IPS-15b (cell line): Measurements from ENCODE around the gene CACNA1B.

Experiments used
- H3K27me3 ChIP-seq: one replicate; pipeline ENCODE4 v1.6.1; 2013; ENCODE audit warnings: low read length; ENCODE audit not compliant: control insufficient read depth, insufficient read depth
- H3K36me3 ChIP-seq: one replicate; pipeline ENCODE4 v1.6.1; 2013; ENCODE audit warnings: low read length; ENCODE audit not compliant: control insufficient read depth, insufficient read depth
- H3K4me1 ChIP-seq: one replicate; pipeline ENCODE4 v1.6.1; 2013; ENCODE audit warnings: mild to moderate bottlenecking, low read length; ENCODE audit not compliant: control insufficient read depth, insufficient read depth
- H3K4me3 ChIP-seq: one replicate; pipeline ENCODE4 v1.5.1; 2013; ENCODE audit warnings: low read depth, low read length
- H3K9ac ChIP-seq: one replicate; pipeline ENCODE4 v1.6.1; 2013; ENCODE audit warnings: low read depth, mild to moderate bottlenecking, low read length
- H3K9me3 ChIP-seq: one replicate; pipeline ENCODE4 v1.6.1; 2013; ENCODE audit warnings: mild to moderate bottlenecking, low read length; ENCODE audit not compliant: control insufficient read depth, insufficient read depth

CACNA1B gene

DNA sequence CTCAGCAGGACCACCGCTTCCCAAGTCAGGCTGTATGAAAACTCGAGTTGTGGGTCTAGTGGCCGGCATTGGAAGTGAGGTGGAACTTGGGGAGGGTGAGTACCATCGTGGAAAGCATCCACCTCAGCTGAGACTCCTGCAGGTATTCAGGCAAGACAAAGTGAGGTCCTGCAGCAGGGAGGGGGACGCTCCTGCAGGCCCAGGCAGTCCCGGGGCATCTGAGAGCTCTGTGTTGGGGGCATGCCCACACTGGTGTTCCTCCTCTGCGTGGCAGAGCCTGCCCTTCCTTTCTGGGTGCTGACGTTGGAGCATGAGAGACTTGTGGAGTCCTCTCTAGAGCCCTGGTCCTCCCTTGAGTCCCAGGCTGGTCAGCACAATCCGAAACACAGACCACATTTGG is 187.7 kb downstream of the CACNA1B start:
- Histone ChIP-seq H3K9me3 (no peaks in the 10 kb centered on the region), H3K27me3 (no peaks in the 10 kb centered on the region), H3K36me3 (peaks cover 19% of the 10 kb centered on the region), H3K9ac (no peak overlapping the region), H3K4me3 (no peak overlapping the region), H3K4me1 (peaks cover 16% of the 10 kb centered on the region)

DNA sequence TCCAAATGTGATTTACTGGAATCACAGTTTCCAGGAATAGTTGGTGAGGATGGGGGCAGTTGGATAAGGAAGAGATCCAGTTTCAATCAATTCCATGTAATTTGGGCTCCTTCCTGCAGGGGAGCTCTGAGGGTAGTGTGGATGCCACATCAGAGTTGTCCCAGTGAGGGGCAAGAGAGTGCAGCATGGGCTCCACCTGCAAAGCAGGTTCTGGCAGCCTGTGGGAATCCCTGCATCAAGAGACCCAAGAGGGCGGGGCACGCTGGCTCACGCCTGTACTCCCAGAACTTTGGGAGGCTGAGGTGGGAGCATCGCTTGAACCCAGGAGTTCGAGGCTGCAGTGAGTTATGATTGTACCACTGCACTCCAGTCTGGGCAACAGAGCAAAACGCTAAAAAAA is 188.5 kb downstream of the CACNA1B start:
- Histone ChIP-seq H3K4me3 (no peak overlapping the region), H3K9ac (no peak overlapping the region), H3K9me3 (no peaks in the 10 kb centered on the region), H3K4me1 (peaks cover 19% of the 10 kb centered on the region), H3K27me3 (no peaks in the 10 kb centered on the region), H3K36me3 (peaks cover 12% of the 10 kb centered on the region)

DNA sequence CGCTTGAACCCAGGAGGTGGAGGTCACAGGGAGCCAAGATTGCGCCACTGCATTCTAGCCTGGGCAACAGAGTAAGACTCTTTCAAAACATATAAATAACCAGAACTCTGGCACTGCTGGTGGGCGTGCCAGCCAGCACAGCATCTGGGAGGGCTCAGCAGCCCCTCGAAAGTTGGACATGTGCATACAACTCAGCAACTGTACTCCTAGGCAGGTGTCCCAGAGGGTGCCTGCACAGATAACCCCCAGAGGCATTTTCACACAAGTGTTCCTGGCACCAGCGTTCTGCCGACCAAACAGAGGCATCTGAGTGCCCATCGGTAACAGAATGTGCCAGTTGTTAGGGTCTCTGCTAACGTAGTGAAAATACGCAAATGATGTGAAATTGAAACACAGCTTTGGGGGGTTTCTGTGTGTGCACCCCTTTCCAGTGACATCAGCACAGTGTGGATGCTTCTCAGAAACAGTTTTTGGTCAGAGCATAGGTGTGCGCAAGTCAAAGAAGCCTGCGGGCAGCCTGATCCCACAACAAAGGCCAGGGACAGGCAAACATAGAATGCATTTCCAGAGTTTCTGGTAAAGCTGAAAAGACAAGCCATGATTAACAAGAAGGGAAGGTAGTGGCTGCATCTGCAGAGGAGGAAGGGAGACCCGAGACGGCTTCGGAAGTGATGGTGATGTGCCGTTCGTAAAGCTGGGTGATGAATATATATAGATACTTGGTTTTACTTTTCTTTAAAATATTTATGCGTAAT is 190.2 kb downstream of the CACNA1B start:
- no peaks in the 10 kb centered on the region for H3K27me3 ChIP-seq

DNA sequence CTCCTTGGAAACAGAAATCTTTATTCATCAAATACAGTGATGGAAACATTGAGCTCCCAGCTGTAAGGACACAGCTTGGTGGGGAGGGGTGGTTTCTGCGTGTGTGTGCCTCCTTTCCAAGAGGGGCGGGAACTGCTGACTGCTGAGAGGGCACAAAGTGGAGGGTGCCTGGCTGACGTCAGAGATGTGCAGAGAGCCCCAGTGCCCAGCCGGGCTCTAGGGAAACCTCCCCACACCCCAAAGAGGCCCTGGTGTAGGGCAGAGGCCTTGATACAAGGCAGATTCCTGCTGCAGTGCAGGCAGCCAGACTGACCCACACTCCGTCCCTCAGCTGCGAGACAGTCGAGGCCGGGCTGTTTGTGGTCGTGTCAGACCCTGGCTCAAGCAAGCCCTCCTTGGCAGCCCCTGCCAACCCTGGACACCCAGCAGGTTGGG is 191.0 kb downstream of the CACNA1B start:
- no peak overlapping the region for H3K4me3 ChIP-seq
- no peaks in the 10 kb centered on the region for H3K27me3 ChIP-seq
- peaks cover 23% of the 10 kb centered on the region for H3K4me1 ChIP-seq
- no peaks in the 10 kb centered on the region for H3K9me3 ChIP-seq
- H3K9ac ChIP-seq = peak overlapping the region; percentile 19
- H3K36me3 ChIP-seq = no peaks in the 10 kb centered on the region

More for the DNA sequence above, 190.2 kb downstream of the CACNA1B start:
- Histone ChIP-seq H3K4me3 (no peak overlapping the region), H3K9me3 (no peaks in the 10 kb centered on the region), H3K9ac (no peak overlapping the region), H3K4me1 (peaks cover 19% of the 10 kb centered on the region), H3K36me3 (no peaks in the 10 kb centered on the region)

DNA sequence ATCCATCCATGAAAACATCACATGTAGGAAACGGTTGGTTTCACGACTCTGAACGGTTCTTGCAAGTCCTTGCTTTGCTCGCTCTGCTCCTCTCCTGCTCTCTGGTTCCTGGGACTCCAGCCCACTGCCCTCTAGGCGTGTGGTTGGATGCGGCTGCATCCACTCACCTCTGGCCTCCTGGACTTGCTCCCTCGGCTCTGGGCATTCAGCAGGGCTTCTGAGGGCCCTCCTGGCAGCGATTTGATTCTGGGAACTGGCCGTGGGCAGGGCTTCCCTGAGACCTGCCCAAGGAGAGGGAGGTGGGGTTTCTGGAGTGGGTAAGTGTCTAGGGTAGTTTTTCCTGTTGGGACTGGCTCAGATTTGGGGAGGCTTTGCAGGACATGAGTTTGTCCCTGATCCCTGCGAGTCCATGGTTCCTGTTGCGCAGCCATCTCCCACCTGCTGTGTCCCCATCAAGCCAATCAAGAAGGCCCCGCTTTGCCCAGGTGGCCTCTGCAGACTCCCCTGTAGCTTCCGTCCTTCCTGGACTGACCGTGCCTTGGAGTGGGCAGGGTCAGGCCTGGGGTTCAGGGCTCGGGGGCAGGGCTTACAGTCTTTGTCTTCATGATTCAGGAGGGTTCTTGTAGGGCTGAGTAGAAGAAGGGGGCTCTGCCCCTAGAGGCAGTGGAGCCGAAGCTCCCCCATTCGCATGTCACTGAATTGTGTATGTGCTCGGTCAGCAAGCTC is 192.3 kb downstream of the CACNA1B start:
- no peaks in the 10 kb centered on the region for H3K27me3 ChIP-seq

DNA sequence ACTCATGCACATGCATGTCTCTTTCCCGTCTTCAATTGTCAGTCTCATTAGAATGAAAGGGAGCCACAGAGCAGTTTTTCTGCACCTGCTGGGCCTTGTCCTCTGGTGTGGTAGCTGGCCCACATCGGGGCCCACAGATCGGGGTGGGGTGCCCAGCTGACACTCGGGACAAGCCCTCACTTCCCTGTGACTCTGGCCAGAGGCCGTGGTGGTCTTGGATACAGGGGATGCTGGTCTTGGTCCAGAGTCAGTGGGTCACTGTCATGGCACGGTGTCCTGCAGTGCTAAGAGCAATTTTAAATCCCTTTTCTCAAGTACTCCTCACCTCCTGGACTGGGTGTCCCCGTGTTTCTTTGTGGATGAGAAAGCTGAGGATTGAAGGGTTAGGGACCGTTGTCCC is 193.2 kb downstream of the CACNA1B start:
- H3K36me3 ChIP-seq = peaks cover under 1% of the 10 kb centered on the region
- no peaks in the 10 kb centered on the region for H3K27me3 ChIP-seq
- peaks cover 23% of the 10 kb centered on the region for H3K4me1 ChIP-seq
- H3K4me3 ChIP-seq = no peak overlapping the region
- H3K9ac ChIP-seq = no peak overlapping the region
- H3K9me3 ChIP-seq = no peaks in the 10 kb centered on the region

More for the DNA sequence above, 192.3 kb downstream of the CACNA1B start:
- Histone ChIP-seq H3K9ac (no peak overlapping the region), H3K4me3 (no peak overlapping the region), H3K4me1 (peaks cover 23% of the 10 kb centered on the region), H3K9me3 (no peaks in the 10 kb centered on the region), H3K36me3 (no peaks in the 10 kb centered on the region)

DNA sequence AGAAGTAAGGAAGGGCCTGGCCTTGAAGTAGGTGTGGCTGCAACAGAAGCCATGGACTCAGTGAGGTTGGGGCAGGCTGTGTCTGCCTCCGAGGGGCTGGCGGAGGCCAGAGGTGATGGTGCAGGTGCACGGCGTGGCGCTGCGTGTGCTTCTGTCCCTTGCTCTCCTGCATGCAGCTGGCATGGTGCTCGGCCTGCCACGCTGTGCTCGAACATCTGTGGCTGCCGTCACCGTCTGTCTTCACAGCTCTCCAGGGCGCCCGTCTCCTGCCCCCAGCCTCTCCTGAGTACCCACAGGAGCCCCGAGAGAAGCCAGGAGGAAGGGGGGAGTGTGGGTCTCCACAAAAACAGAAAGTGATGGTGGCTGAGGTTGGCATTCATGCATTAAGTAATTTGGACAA is 193.7 kb downstream of the CACNA1B start:
- H3K36me3 ChIP-seq = peaks cover 3% of the 10 kb centered on the region
- H3K9ac ChIP-seq = no peak overlapping the region
- H3K27me3 ChIP-seq = no peaks in the 10 kb centered on the region
- no peaks in the 10 kb centered on the region for H3K9me3 ChIP-seq
- H3K4me3 ChIP-seq = no peak overlapping the region
- H3K4me1 ChIP-seq = peaks cover 23% of the 10 kb centered on the region

DNA sequence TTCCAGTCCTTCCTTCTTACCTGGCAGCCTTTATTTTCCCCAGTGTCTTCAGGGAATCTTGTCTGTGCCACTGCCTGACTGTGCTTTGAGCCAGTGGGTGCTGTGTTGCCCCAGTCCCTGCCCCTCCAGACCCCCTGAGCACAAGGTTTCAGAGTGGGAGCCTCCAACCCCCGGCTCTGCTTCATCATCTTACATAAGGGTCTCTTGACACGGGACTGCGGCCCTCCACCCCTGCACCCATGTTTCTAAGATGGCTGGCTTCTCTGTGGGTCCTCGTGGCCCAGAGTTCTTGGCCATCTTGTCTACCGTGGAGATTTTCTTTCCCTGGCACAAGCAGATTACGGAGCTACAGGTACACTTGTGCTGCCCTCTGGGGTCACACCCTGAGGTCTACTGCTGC is 194.1 kb downstream of the CACNA1B start:
- Histone ChIP-seq H3K27me3 (no peaks in the 10 kb centered on the region), H3K4me3 (no peak overlapping the region), H3K36me3 (peaks cover 3% of the 10 kb centered on the region), H3K9me3 (no peaks in the 10 kb centered on the region), H3K4me1 (peaks cover 23% of the 10 kb centered on the region), H3K9ac (no peak overlapping the region)

DNA sequence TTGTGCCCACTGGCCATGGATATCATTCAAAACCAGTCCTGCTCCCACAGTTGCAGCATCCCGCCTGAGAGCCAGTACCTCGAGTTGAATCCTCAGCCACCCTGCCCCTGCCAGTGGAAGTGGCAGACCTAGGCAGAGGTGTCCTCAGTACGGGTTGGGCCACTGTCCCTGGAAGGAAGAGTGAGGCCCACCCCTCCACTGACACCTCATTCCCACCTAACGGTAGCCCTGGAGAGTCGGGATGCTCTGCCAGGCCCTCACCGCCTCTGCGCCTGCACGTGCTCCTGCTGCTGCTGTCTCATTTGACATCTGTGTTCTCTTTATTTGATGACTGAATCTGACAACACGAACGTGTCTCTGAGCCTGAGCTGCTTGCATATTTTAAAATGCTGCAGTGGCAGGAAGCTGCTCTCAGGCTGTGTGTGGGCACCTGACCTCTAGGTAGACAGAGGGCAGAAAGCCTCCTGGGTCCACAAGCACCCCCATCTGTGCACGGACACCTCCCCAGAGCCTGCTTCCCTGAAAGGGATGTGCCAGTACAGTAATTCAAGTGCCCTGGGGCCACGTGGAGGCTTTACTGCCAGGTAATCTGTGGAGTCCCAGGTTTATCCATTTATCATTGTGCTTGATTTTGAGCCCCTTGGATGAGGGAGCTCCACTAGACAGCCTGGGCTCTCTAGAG is 194.7 kb downstream of the CACNA1B start:
- H3K4me3 ChIP-seq = no peak overlapping the region
- H3K4me1 ChIP-seq = peaks cover 23% of the 10 kb centered on the region
- H3K27me3 ChIP-seq = no peaks in the 10 kb centered on the region
- no peak overlapping the region for H3K9ac ChIP-seq
- peaks cover 3% of the 10 kb centered on the region for H3K36me3 ChIP-seq
- no peaks in the 10 kb centered on the region for H3K9me3 ChIP-seq

DNA sequence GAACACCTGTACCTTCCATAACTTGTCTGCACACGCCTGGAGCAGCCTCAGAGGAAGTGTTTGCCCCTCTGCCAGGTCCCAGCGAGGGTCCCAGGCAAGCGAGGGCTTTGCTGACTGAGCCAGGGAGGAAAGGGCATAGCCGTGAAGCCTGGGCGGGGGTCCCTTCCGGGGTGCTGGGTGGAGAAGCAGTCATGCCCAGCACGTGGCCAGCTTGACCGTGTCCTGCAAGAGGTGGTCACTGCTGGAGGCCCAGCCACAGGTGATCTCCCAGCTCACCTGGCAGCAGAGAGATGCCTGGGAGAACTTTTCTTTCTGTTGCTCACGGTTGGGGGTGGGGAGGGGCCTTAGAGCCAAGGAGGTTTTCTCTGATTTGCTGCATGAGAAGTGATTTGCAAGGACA is 195.3 kb downstream of the CACNA1B start:
- Histone ChIP-seq H3K4me3 (no peak overlapping the region), H3K4me1 (peaks cover 23% of the 10 kb centered on the region), H3K9me3 (no peaks in the 10 kb centered on the region), H3K27me3 (no peaks in the 10 kb centered on the region), H3K36me3 (peaks cover 3% of the 10 kb centered on the region), H3K9ac (no peak overlapping the region)

DNA sequence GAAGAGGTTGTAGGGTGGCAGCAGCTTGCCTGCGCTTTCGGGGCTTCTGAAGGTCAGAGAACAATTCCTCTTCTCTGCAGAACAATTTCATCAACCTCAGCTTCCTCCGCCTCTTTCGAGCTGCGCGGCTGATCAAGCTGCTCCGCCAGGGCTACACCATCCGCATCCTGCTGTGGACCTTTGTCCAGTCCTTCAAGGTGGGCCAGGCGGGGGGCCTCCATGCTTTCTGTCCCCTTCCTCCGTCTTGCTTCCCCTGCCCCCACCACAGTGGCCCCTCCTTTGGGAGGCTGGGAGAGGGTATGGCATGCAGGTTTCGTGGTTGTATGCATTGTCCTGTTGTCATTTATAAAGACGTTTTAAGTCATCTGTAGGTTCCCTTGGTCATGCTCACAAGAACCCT is 195.8 kb downstream of the CACNA1B start:
- Histone ChIP-seq H3K9ac (no peak overlapping the region), H3K27me3 (no peaks in the 10 kb centered on the region), H3K4me3 (no peak overlapping the region), H3K9me3 (no peaks in the 10 kb centered on the region), H3K36me3 (peaks cover 3% of the 10 kb centered on the region), H3K4me1 (peaks cover 23% of the 10 kb centered on the region)
